HG02884 (cell line): Measurements from ENCODE around the gene TTLL7.

ENCODE experiments used
- ATAC-seq: cut with Tn5 transposase; IDR thresholded peaks from one replicate; pipeline ENCODE4 v1.9.1; 2021; ENCODE audit warnings: mild to moderate bottlenecking, moderate library complexity; ENCODE audit not compliant: unreplicated experiment

Gene TTLL7

DNA sequence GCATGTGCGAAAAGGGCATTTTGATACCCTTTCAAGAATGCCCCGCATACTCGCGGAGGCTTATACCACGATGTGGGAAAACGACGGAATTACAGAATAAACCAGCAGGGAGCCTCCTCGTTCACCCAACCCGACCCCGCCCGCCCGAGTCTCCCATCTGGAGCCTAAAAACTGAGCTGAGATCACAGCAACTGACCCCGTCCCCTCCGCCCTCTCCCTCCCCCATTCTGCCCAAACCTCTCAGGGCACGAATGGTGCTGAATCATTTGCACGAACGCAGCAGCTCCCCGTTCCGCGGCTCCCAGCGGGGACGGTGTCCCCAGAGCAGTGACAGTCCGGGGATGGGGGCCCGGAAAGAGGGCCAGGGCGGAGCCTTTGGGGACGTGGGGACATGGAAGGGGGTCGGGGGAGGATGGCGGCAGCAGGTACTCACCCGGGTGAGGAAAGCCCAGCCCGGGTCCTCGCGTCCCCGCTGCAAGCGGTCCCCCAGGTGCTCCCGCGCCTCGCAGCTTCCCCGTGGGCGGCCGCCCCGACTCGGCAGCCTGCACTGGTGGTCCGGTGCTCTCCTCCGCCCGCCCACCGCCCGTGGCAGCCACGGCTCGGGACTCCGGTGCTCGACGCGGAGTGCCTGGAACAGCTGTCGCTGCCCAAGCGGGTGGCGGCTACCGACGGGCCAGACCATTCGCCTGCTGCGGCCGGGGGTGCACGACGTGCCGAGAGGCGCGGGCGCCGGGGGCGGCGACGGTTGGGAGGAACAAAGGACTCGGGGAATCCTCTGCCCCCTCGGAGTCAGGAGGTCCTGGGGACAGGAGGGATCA, at the start of gene TTLL7:
Gene TTLL7, minus strand, starts transcription at position 635 of the 818 bp plus-strand sequence. CDS start 46,921 bp downstream, outside the sequence.
- peak; percentile 89 for ATAC-seq

GRCh38 chr1:84042461-84042860, 43.5 kb upstream of the TTLL7 start:
- no peak for ATAC-seq

DNA sequence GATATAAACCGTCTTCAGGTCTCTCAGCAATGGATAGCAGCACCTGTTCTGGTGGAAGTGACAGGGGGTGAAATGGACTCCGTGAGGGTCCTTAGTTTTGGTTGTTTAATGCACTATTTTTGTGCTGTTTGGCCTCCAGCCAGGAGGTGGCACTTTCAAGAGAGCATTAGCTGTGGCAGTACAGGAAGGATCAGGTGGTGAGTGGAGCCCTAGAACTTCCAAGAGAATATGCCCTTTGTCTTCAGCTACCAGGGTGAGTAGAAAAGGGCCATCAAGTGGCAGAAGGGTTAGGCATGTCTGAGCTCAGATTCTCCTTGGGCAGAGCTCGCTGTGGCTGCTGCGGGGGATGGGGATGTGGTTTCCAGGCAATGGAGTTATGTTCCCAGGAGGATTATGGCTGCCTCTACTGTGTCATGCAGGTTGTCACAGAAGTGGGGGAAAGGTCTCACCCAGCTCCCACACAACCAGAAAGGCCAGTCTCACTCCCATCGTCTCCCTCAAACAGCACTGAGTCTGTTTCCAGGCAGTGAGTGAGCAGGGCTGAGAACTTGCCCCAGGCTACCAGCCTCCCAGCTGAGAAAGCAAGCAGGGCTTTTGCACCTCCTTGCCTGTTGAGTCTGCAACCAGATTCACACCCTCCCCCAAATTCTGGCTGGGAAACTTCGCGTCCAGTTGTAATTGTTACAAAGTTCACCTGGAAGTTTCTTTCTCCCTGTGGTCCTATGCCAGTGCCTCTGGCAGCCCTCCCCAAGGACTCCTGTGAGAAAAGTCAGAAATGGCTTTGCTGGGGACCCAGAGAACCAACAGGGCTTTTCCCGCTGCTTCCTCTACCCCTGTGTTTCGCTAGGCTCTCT, 39.1 kb upstream of the TTLL7 start:
- ATAC-seq = no peak

- ATAC-seq = no peak
Observed at GRCh38 chr1:84031802-84032327, 32.9 kb upstream of the TTLL7 start.

DNA sequence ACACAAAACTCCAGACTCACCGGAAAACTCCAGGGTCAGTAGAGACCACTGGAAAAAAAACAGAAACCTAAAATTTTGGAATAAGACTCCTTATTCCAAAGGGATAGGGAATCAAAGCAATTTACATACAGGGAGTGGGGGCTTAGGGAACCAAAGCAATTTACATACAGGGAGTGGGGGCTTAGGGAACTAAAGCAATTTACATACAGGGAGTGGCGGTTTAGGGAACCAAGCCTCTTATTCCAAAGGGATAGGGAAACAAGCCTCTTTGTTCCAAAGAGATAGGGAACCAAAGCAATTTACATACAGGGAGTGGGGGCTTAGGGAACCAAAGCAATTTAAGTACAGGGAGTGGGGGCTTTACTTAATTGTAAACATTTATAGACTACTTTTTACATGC, 28.4 kb upstream of the TTLL7 start:
- no peak for ATAC-seq

- no peak for ATAC-seq
Observed at GRCh38 chr1:84025966-84026365, 27.0 kb upstream of the TTLL7 start.

DNA sequence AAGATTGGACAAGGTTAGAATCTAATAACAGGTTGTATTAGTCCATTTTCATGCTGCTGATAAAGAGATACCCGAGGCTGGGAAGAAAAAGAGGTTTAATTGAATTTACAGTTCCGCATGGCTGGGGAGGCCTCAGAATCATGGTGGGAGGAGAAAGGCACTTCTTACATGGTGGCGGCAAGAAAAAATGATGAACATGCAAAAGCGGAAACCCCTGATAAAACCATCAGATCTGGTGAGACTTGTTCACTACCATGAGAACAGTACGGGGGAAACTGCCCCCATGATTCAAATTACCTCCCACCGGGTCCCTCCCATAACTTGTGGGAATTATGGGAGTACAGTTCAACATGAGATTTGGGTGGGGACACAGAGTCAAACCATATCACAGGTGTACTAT, 22.9 kb upstream of the TTLL7 start:
- ATAC-seq = no peak

- ATAC-seq = no peak
Observed at GRCh38 chr1:84020151-84020550, 21.2 kb upstream of the TTLL7 start.

DNA sequence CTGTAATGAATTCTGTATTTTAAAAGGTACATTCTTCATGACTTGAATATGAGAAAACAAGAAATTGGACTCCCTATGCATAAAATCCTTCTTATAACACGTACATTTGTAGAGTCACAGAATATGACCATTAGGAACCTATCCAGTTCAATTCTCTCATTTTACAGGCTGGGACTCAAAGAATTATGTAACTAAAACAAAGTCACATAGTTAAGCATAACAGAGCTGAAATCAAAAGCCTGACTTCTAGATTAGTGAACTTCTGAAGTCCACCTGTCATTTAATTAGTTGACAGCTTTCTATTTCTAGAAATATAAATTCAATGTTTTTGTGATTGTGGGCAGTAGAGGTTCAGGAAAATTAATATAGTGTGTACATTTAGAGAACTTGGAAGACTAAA, 20.3 kb upstream of the TTLL7 start:
- no peak for ATAC-seq

DNA sequence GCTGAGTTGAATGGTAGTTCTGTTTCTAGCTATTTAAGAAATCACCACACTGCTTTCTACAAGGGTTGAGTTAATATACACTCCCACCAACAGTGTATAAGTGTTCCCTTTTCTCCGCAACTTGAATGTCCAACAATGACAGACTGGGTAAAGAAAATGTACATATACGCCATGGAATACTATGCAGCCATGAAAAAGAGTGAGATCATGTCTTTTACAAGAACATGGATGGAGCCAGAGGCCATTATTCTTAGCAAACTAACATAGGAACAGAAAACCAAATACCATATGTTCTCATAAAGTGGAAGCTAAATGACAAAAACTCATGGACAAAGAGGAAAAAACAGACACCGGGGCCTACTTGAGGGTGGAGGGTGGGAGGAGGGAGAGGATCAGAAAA, 14.8 kb upstream of the TTLL7 start:
- no peak for ATAC-seq

GRCh38 chr1:84012018-84012417, 13.1 kb upstream of the TTLL7 start:
- ATAC-seq = no peak

- no peak for ATAC-seq
Observed at GRCh38 chr1:84010136-84010535, 11.2 kb upstream of the TTLL7 start.

DNA sequence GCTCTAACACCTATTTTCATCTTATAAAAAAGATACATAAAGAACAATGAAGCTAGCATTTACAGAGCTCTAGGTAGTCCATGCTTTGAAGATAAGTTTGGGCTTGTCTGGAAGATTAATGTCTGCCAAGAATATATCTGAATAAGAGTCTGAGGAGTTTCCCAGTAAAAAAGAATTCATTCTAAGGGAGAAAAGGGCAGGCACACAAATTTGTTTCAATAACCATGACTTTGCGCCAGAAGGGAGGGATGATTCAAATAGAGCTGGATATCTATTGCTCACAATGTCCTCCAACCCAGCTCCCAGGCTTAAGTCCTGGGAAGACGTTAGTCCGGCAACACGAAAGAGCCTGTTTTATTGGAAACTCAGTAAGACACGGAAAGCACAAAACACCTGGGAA, 9.7 kb upstream of the TTLL7 start:
- ATAC-seq = no peak

GRCh38 chr1:84006591-84006990, 7.7 kb upstream of the TTLL7 start:
- ATAC-seq = no peak

- ATAC-seq = no peak
Observed at GRCh38 chr1:84001501-84001900, 2.6 kb upstream of the TTLL7 start.

- ATAC-seq = no peak
Observed at GRCh38 chr1:84000954-84001495, 2.1 kb upstream of the TTLL7 start.

- no peak for ATAC-seq
Observed at GRCh38 chr1:84000196-84000885, 1.4 kb upstream of the TTLL7 start.

GRCh38 chr1:83999316-83999819, 436 bp upstream of the TTLL7 start:
- peak; percentile 77 for ATAC-seq

DNA sequence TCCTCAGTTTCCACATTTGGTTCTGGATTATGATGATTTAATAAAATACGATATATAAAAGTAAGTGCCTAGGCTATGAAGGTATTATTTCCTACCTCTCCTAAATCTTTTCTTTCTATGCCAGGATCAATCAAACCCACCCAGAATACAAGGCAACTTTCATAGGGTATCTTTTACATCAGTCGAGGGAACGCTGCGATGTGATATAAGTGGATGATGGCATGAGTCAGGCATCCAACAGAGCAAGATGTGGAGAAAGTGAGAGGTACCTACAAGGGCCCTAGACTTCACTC, 781 bp downstream of the TTLL7 start:
- no peak for ATAC-seq

GRCh38 chr1:83997631-83998030, 1.3 kb downstream of the TTLL7 start:
- ATAC-seq = no peak

- ATAC-seq = no peak
Observed at GRCh38 chr1:83996621-83997020, 2.3 kb downstream of the TTLL7 start.
